SK-N-SH (cell line): ENCODE results near the gene TDG.

Source experiments
- CTCF ChIP-seq: fragments of 200-600 bp; sonication (generic); IDR thresholded peaks from 2 replicates; pipeline ENCODE4 v1.6.1; 2017; ENCODE audit warnings: antibody characterized with exemption, mild to moderate bottlenecking, moderate library complexity
- GABPA ChIP-seq: IDR thresholded peaks from 2 replicates; pipeline ENCODE4 v1.4.0; 2012; ENCODE audit warnings: low read depth, mild to moderate bottlenecking
- GATA2 ChIP-seq: sonication (generic); formaldehyde crosslinking; IDR thresholded peaks from 2 replicates; pipeline ENCODE4 v1.5.0; 2020; ENCODE audit warnings: mild to moderate bottlenecking, missing genetic modification reagents
- POLR2AphosphoS5 ChIP-seq: IDR thresholded peaks from 2 replicates; pipeline ENCODE4 v1.6.1; 2012; ENCODE audit warnings: low read depth, low read length
- RAD21 ChIP-seq: IDR thresholded peaks from 2 replicates; pipeline ENCODE4 v1.6.1; 2012; ENCODE audit warnings: mild to moderate bottlenecking, low read length
- USF1 ChIP-seq: IDR thresholded peaks from 2 replicates; pipeline ENCODE4 v1.4.0; 2012; ENCODE audit warnings: low read depth, borderline replicate concordance

GRCh38 chr12:103924761-103925641 lies 40.7 kb upstream of the TDG start:
- TF ChIP-seq POLR2AphosphoS5 (no peak), RAD21 (no peak), CTCF (no peak), GATA2 (no peak), GABPA (no peak), USF1 (no peak)
